ENCODE data around the gene BIRC2. TPM values are rescaled to one million over a fixed set of nuclear protein-coding genes. Genes with fewer than 3 reads are reported as not detected.

The BIRC2 gene
- total RNA-seq, 1 experiment from 2014 or later = 28.2 TPM

GRCh38 chr11:102318469-102318868, 28.5 kb upstream of the BIRC2 start:
- H3K27ac ChIP-seq (ENCODE audit: insufficient read length, low read depth, low read length) = no peak overlapping the region
- no peak overlapping the region for H3K4ac ChIP-seq (ENCODE audit: low read depth, low read length)
- no peak overlapping the region for H3K14ac ChIP-seq (ENCODE audit: insufficient read depth, low read length)
- no peak overlapping the region for H4K8ac ChIP-seq (replicated peaks; ENCODE audit: insufficient read length, low read depth, low read length)
- peaks cover 2% of the 10 kb centered on the region; the same call in 1 of the 2 replicates for H3K4me1 ChIP-seq (ENCODE audit: insufficient read depth, low read length)
- no peaks in the 10 kb centered on the region for H3K36me3 Mint-ChIP-seq (ENCODE audit: insufficient read depth in 1 of 3, low read depth in 3 of 3)
- H3K4me2 ChIP-seq (ENCODE audit: insufficient read depth, insufficient read length, low read length) = no peak overlapping the region
- H3K9me3 ChIP-seq (ENCODE audit: control insufficient read depth, low read depth, low read length) = no peaks in the 10 kb centered on the region
- no peak overlapping the region for H3K56ac ChIP-seq (ENCODE audit: insufficient read length, low read depth, low read length)
- H3K9me3 Mint-ChIP-seq = no peaks in the 10 kb centered on the region
- no peak overlapping the region for H2BK20ac ChIP-seq (ENCODE audit: low read depth, low read length, poor library complexity, severe bottlenecking)
- no peak overlapping the region for H3K23ac ChIP-seq (ENCODE audit: insufficient read length, low read depth, low read length)
- H3K79me2 ChIP-seq (ENCODE audit: insufficient read depth, low read length) = no peaks in the 10 kb centered on the region
- no peak overlapping the region for H4K5ac ChIP-seq (ENCODE audit: insufficient read length, low read depth, low read length)
- no peaks in the 10 kb centered on the region; the same call in 1 of the 2 replicates for H3K27me3 ChIP-seq (ENCODE audit: insufficient read depth, low read length)
- peaks cover 27% of the 10 kb centered on the region for H3K27me3 Mint-ChIP-seq (ENCODE audit: low read depth)
- no peak overlapping the region for H2BK15ac ChIP-seq (ENCODE audit: low read depth, low read length)
- peaks cover 6% of the 10 kb centered on the region in 2 experiments; a peak in 3 of 4 replicates for H3K4me1 Mint-ChIP-seq
- no peak overlapping the region for H2BK12ac ChIP-seq (ENCODE audit: insufficient read length, low read depth, low read length)
- H3K9ac ChIP-seq (ENCODE audit: extremely low read depth, insufficient read length, low read length) = no peak overlapping the region
- H3K27ac Mint-ChIP-seq = no peak overlapping the region
- WGBS (ENCODE audit: extremely low coverage, insufficient read length, low lambda C conversion rate) = no CpG with 5 or more reads among the region's 1 CpG
- H3T11ph ChIP-seq (ENCODE audit: low read length) = no peak overlapping the region
- no peak overlapping the region for H3K4me3 Mint-ChIP-seq
- peaks cover 8% of the 10 kb centered on the region for H3K23me2 ChIP-seq (ENCODE audit: insufficient read length, low read depth, low read length, poor library complexity, severe bottlenecking)
- H2AK5ac ChIP-seq (ENCODE audit: insufficient read length, low read length) = no peak overlapping the region
- no peak overlapping the region for H4K91ac ChIP-seq (ENCODE audit: insufficient read length, low read depth, low read length)
- no peaks in the 10 kb centered on the region for H4K20me1 ChIP-seq (ENCODE audit: control insufficient read depth, insufficient read depth, insufficient read length)
- no peaks in the 10 kb centered on the region for H3K79me1 ChIP-seq (ENCODE audit: insufficient read depth, low read depth, low read length, poor library complexity, severe bottlenecking)
- no peak overlapping the region for H2AFZ ChIP-seq (ENCODE audit: low read length)
- TF ChIP-seq CTCF (conservative IDR thresholded peaks at IDR 0.05) = no peak
- H2BK5ac ChIP-seq (ENCODE audit: insufficient read length, low read length) = no peak overlapping the region
- DNase-seq = no peak
- H3K18ac ChIP-seq (ENCODE audit: insufficient read length, low read depth, low read length) = no peak overlapping the region
- H2BK120ac ChIP-seq (ENCODE audit: low read depth, low read length, poor library complexity, severe bottlenecking) = no peak overlapping the region
